MM.1S (cell line): ENCODE data around the gene AKTIP.

ENCODE experiments used
- CTCF ChIP-seq: fragments of 300-600 bp; sonication (generic); IDR thresholded peaks from 2 replicates; pipeline ENCODE4 v1.5.1; 2016; ENCODE audit warnings: antibody characterized with exemption, low read length, mixed read lengths
- EZH2 ChIP-seq: fragments of 300-600 bp; sonication (generic); optimal IDR thresholded peaks from 2 replicates; pipeline ENCODE3; 2017; ENCODE audit warnings: low read depth, mild to moderate bottlenecking, antibody characterized with exemption, low read length, mixed read lengths

DNA sequence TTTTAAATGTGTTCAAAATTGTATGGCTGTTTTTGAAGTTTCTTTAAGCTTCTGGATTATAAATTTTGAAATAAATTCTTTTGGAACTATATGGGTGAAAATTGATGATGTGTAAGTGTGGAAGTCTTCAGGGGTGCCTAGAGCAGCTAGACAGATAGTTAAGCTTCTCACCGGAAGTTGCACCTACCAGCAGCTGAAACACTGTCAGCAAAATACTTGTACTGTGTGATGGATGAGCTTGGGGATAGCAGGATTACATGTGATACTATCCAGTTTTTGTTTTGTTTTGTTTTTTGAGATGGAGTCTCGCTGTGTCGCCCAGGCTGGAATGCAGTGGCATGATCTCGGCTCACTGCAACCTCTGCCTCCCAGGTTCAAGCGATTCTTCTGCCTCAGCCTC, 49.1 kb downstream of the AKTIP start:
- TF ChIP-seq CTCF (no peak), EZH2 (no peak)
